ENCODE results near the gene SLC39A8.
A peak's percentile ranks its signal among the peaks of the same experiment; 100 is the strongest.

The SLC39A8 gene

DNA sequence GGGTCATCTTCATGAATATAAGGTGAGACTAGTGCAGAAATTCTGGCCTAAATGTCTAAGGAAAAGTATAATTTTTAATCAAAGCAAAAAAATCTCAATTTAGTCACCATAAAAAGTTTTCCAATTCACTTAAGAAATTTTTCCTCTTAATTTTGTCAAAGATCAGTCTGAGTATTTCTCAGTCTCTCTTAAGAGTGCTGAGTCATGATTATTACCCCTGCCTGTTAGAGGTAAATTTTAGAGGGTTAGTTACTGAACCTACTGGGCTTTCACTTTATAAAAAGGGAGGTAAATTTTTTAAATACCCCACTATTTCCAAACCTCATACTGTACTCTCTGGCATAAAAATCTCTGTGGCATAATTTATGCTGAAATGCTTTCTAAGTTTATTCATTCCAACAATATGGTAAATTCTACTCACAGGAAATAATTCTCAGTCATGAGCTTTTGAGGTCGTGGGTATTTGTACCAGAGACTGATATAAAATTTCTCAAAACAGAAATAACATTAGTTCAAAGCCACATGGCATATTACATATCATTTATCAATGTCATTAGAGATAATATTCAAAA lies 122.4 kb downstream of the SLC39A8 start:
- DNase-seq = no peak

DNA sequence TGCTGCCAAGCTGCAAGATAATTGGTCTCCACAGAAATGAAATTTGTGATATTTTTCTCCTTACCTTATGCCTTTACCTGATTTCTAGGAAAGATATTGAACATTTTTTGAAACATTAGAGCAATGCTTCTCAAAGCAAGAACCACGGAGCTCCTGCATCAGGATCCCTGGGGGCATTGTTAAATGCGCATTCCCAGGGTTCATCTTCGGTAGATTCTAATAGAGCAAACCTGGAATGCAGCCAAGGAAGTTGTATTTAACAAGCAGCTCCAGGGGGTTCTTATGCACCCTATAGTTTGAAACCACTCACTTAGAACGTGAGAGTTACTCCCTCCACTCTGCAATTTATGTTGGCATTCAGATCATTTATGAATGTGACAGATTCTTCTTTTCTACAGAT lies 126.2 kb downstream of the SLC39A8 start:
- peak; percentile 16 to 38 for DNase-seq

DNA sequence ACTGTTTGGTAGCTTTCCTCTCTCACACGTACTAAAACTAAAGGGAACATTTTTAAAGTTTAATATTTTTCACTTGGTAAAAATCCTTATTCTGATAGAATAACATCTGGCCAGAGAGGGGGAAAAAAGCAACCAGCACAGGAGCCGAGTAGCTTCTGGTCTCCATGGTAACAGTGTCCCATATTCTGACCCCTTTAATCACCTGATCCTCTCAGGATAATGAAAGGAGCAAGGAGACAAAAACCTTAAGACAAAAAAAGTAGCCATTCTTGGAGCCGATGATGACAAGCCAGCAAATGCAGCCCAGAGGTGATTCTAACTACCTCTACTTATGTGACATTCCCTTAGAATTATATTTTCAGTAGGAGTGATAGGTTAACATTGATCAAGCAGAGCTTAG lies 126.6 kb downstream of the SLC39A8 start:
- DNase-seq = no peak

DNA sequence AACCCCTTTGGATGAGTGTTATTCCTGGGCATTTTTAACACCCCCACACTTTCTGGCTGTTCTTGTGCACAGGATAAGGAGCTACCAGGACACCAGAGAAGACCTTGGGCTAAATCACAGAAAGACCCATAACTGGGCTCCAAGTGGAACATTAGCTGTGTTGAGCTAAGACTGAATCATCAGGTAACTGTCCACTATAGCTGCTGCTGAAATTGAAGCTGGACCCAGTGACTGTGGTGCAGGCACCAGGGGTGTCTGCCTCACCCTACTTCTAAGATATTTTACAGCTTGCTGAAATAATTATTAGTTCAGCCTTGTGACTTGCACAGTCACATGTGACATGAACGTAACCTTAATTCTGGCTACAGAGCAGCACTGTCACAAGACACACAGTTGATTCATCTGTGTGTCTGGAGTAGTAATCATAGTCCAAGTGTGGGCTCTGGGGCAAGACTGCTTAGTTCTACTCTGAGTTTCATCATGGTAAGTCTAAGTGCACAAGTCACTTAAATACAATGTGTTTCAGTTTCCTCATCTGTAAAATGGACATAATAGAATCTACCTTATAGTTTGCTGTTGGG lies 127.4 kb downstream of the SLC39A8 start:
- DNase-seq = no peak

DNA sequence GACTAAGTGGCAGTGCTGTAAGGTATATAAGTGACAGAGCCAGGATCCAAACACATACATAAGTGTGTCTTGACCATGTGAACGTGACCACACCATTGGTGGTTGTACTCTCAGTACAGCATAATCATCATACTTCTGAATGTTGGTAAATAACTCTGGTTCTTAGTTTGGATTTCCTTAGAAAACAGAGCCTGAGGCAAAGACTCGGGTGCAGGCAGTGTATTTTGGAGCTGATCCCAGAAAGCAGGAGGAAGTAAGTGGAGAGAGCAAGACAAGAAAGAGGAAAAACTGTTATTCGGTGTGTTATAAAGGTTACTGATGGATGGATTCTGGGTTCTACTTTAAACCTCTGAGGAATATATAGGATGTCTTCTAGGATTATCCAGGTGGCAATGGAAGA lies 127.9 kb downstream of the SLC39A8 start:
- DNase-seq = no peak

DNA sequence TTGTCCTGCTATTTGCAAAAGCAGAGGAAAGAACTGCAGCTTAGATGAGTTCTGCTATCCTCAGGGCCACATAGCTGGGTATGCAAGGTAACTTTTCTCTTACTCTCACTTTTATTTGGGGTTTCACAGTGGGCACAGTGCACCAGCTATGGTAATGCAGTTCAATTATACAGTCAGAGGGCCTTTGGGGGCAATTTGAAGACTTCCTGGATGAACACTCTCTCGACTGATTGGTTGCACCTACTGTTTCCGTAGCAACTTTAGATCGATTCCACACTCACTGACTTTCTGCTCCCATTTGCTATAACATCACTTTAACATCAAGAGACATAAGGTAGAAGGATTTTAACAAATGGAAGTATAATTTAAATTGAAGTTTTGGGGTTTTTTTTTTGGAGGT lies 128.6 kb downstream of the SLC39A8 start:
- no peak for DNase-seq

DNA sequence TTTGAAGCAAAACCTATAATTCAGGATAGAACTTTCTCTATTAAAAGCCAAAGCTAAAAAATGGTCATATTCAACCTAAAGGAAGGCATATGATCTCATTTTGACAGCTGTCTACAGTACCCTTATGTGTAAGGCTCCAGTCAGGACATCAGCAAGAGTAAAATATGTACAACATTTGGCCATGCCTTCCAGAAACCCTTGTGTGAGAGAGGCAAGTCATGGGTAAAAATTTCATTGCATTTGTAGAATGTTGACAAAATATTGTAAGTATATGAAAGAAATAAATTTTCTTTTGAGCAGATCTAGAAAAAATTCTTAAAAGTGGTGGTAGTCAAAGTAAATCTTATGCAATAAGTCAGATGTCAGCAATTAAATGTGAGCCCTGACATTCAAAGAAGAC lies 132.3 kb downstream of the SLC39A8 start:
- no peak for DNase-seq

Data from NCI-H446 (cell line).